ENCODE results near the gene LRBA. TPM values are rescaled to one million over a fixed set of nuclear protein-coding genes. Genes with fewer than 3 reads are reported as not detected.

LRBA gene
- total RNA-seq, 1 experiment from 2014 or later, result 69.1 TPM

GRCh38 chr4:150369434-150370380, 645.4 kb downstream of the LRBA start:
- Mint-ChIP-seq H3K27ac (no peak overlapping the region), H3K4me1 (peaks cover 20% of the 10 kb centered on the region), H3K9me3 (0 out of 2 replicates have a peak, but pooled peaks cover 3% of the 10 kb centered on the region), H3K4me3 (no peak overlapping the region), H3K27me3 (ENCODE audit: low read depth) (peaks cover 55% of the 10 kb centered on the region), H3K36me3 (no peaks in the 10 kb centered on the region)
- ChIA-PET CTCF (no interaction called here), POLR2A (no interaction called here)
- TF ChIP-seq NFYB (CRISPR knock-in tag; conservative IDR thresholded peaks at IDR 0.05; ENCODE audit: low read depth), result no peak
- TF ChIP-seq ZNF138 (CRISPR knock-in tag; conservative IDR thresholded peaks at IDR 0.05), result no peak
- no peak for TF ChIP-seq GTF2I (CRISPR knock-in tag; conservative IDR thresholded peaks at IDR 0.05)
- no peak for TF ChIP-seq PRRX2 (CRISPR knock-in tag; IDR thresholded peaks at IDR 0.05)
- TF ChIP-seq MLX (CRISPR knock-in tag; IDR thresholded peaks at IDR 0.05), result no peak
- TF ChIP-seq, protein P1, sequence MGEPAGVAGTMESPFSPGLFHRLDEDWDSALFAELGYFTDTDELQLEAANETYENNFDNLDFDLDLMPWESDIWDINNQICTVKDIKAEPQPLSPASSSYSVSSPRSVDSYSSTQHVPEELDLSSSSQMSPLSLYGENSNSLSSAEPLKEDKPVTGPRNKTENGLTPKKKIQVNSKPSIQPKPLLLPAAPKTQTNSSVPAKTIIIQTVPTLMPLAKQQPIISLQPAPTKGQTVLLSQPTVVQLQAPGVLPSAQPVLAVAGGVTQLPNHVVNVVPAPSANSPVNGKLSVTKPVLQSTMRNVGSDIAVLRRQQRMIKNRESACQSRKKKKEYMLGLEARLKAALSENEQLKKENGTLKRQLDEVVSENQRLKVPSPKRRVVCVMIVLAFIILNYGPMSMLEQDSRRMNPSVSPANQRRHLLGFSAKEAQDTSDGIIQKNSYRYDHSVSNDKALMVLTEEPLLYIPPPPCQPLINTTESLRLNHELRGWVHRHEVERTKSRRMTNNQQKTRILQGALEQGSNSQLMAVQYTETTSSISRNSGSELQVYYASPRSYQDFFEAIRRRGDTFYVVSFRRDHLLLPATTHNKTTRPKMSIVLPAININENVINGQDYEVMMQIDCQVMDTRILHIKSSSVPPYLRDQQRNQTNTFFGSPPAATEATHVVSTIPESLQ (CRISPR knock-in tag; IDR thresholded peaks at IDR 0.05), result no peak
- TF ChIP-seq USF1 (CRISPR knock-in tag; IDR thresholded peaks at IDR 0.05), result no peak
- TF ChIP-seq, protein P2, sequence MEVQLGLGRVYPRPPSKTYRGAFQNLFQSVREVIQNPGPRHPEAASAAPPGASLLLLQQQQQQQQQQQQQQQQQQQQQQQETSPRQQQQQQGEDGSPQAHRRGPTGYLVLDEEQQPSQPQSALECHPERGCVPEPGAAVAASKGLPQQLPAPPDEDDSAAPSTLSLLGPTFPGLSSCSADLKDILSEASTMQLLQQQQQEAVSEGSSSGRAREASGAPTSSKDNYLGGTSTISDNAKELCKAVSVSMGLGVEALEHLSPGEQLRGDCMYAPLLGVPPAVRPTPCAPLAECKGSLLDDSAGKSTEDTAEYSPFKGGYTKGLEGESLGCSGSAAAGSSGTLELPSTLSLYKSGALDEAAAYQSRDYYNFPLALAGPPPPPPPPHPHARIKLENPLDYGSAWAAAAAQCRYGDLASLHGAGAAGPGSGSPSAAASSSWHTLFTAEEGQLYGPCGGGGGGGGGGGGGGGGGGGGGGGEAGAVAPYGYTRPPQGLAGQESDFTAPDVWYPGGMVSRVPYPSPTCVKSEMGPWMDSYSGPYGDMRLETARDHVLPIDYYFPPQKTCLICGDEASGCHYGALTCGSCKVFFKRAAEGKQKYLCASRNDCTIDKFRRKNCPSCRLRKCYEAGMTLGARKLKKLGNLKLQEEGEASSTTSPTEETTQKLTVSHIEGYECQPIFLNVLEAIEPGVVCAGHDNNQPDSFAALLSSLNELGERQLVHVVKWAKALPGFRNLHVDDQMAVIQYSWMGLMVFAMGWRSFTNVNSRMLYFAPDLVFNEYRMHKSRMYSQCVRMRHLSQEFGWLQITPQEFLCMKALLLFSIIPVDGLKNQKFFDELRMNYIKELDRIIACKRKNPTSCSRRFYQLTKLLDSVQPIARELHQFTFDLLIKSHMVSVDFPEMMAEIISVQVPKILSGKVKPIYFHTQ (CRISPR knock-in tag; IDR thresholded peaks at IDR 0.05), result no peak
- TF ChIP-seq, protein P3, sequence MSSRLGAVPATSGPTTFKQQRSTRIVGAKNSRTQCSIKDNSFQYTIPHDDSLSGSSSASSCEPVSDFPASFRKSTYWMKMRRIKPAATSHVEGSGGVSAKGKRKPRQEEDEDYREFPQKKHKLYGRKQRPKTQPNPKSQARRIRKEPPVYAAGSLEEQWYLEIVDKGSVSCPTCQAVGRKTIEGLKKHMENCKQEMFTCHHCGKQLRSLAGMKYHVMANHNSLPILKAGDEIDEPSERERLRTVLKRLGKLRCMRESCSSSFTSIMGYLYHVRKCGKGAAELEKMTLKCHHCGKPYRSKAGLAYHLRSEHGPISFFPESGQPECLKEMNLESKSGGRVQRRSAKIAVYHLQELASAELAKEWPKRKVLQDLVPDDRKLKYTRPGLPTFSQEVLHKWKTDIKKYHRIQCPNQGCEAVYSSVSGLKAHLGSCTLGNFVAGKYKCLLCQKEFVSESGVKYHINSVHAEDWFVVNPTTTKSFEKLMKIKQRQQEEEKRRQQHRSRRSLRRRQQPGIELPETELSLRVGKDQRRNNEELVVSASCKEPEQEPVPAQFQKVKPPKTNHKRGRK (CRISPR knock-in tag; IDR thresholded peaks at IDR 0.05; ENCODE audit: borderline replicate concordance), result no peak
- no peak for DNase-seq (ENCODE audit: low spot score)
- ATAC-seq, result no peak

DNA sequence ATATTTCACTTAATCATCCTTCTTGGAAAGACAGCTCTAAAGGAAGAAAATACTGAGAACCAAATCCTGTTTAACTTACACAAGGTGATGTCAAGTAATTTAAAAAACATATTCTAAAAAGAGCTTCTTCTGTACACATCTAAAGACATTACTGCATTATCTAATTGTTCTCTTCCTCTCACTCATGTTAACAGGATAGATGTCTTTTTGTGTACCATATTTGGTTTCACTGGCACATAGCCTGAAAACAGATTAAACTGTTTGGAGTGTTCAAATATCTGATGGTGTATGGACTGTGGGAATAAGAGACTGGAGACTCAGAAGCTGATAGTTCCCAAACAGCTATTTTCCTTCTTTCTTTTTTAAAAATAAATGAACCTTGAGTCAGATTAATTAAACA, 646.4 kb downstream of the LRBA start:
- Mint-ChIP-seq H3K27ac (no peak overlapping the region), H3K36me3 (no peaks in the 10 kb centered on the region), H3K4me3 (no peak overlapping the region), H3K27me3 (ENCODE audit: low read depth) (peaks cover 65% of the 10 kb centered on the region), H3K4me1 (peaks cover 20% of the 10 kb centered on the region), H3K9me3 (0 out of 2 replicates have a peak, but pooled peaks cover 3% of the 10 kb centered on the region)
- ChIA-PET CTCF (no interaction called here), POLR2A (no interaction called here)
- ATAC-seq (no peak), DNase-seq (ENCODE audit: low spot score) (no peak)
- no peak for TF ChIP-seq STAT6 (CRISPR knock-in tag; conservative IDR thresholded peaks at IDR 0.05; ENCODE audit: low read depth)
- TF ChIP-seq, protein P3 (CRISPR knock-in tag; IDR thresholded peaks at IDR 0.05; ENCODE audit: borderline replicate concordance), result no peak
- no peak for TF ChIP-seq ZNF425 (CRISPR knock-in tag; conservative IDR thresholded peaks at IDR 0.05)
- no peak for TF ChIP-seq ZNF232 (CRISPR knock-in tag; IDR thresholded peaks at IDR 0.05)
- no peak for TF ChIP-seq NR3C1 (CRISPR knock-in tag; conservative IDR thresholded peaks at IDR 0.05; ENCODE audit: low read depth)
- TF ChIP-seq TEAD4 (CRISPR knock-in tag; IDR thresholded peaks at IDR 0.05), result no peak
- no peak for TF ChIP-seq ATF1 (CRISPR knock-in tag; IDR thresholded peaks at IDR 0.05)
- TF ChIP-seq EMX1 (CRISPR knock-in tag; IDR thresholded peaks at IDR 0.05), result no peak
- TF ChIP-seq HMGA2 (CRISPR knock-in tag; IDR thresholded peaks at IDR 0.05), result no peak
- no peak for TF ChIP-seq USF1 (CRISPR knock-in tag; IDR thresholded peaks at IDR 0.05)
